Tibial nerve (tissue), 4 donors: Measurements from ENCODE around the gene AKR1E2. TPM values are rescaled to one million over a fixed set of nuclear protein-coding genes. Genes with fewer than 3 reads are reported as not detected.

Source experiments
- DNase-seq, 2 donors: peaks; one replicate each; pipeline ENCODE4 v3.0.0-alpha.2; 2019; ENCODE audit warnings: low spot score in 2 of 2
- H3K27ac ChIP-seq, 4 donors: fragments of 200-600 bp; sonication (generic) in 3 of 4; one replicate each; pipeline ENCODE4 v1.5.1; 2017 to 2019; ENCODE audit warnings: mild to moderate bottlenecking in 1 of 4
- H3K27me3 ChIP-seq, 2 donors: fragments of 200-600 bp; sonication (generic) in 1 of 2; one replicate each; pipeline versions ENCODE4 v1.5.1 to v1.6.0; 2017 to 2019
- H3K36me3 ChIP-seq, 3 donors: fragments of 200-600 bp; sonication (generic); one replicate each; pipeline ENCODE4 v1.5.1; 2018 to 2019
- H3K4me1 ChIP-seq, 4 donors: fragments of 200-600 bp; sonication (generic) in 3 of 4; one replicate each; pipeline ENCODE4 v1.5.1; 2017 to 2019
- H3K4me3 ChIP-seq, 4 donors: fragments of 200-600 bp; sonication (generic) in 3 of 4; one replicate each; pipeline ENCODE4 v1.5.1; 2017 to 2019; ENCODE audit warnings: mild to moderate bottlenecking in 1 of 4, moderate library complexity in 1 of 4
- H3K9me3 ChIP-seq, 4 donors: fragments of 200-600 bp; sonication (generic) in 3 of 4; one replicate each; pipeline ENCODE4 v1.5.1; 2017 to 2019
- CTCF ChIP-seq, 5 experiments: fragments of 200-600 bp in 3 of 5; fragments of 450-650 bp in 2 of 5; sonication (generic) in 3 of 5; IDR thresholded peaks; one replicate each; pipeline ENCODE4 v1.5.1; 2016 to 2019; ENCODE audit warnings: antibody characterized with exemption in 5 of 5, mild to moderate bottlenecking in 3 of 5, moderate library complexity in 2 of 5
- EP300 ChIP-seq, 2 donors: sonication (generic); formaldehyde crosslinking; IDR thresholded peaks; one replicate each; pipeline ENCODE4 v1.6.1; 2017; ENCODE audit warnings: antibody characterized with exemption in 2 of 2, mild to moderate bottlenecking in 1 of 2
- POLR2A ChIP-seq, 2 donors: fragments of 450-650 bp; IDR thresholded peaks; one replicate each; pipeline ENCODE4 v1.6.1; 2017; ENCODE audit warnings: antibody characterized with exemption in 2 of 2, mild to moderate bottlenecking in 2 of 2, moderate library complexity in 2 of 2
- WGBS, 2 donors: methylation state at CpG; one replicate each; pipeline ENCODE4 v1.1.5; 2018; 5-methylcytosine and 5-hydroxymethylcytosine counted together
- total RNA-seq, 4 donors: library from RNA; depleted of rRNA; stranded (reverse); fragments of >200 nt; gene quantifications; one replicate each; pipeline ENCODE4 v1.1.0, GENCODE V29; 2016

Gene AKR1E2
- total RNA-seq, 4 donors from 2014 or later: 12.7 to 24.3 (median 21.3) TPM

DNA sequence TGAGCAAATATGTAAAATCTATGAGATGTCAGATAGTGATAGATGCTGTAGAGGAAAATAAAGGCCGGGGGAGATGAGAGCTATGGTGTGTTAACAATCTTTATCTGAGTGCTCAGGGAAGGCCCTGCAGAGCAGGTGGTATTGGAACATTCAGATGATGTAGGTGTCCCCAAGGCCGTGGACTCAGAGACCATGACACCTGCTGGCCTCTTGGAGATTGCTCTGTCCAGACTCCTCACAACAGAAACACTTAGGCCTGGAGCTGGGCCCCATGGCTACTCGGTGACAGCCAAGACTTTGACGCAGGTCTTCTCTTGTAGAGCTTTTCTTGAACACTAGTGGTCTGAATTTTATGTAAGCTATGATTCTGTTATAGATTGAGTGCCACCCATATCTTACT, 13.3 kb downstream of the AKR1E2 start:
- no peaks in the 10 kb centered on the region for H3K4me1 ChIP-seq
- H3K27ac ChIP-seq: no peak overlapping the region
- peak in 1 of 2 donors; percentile 4 for DNase-seq
- WGBS, 2 donors: 85 to 88% methylated on average over 4 of the region's 4 CpGs
- H3K36me3 ChIP-seq: peaks cover 0 to 68% (median 0%) of the 10 kb centered on the region in 3 donors
- no peak overlapping the region for H3K4me3 ChIP-seq
- H3K9me3 ChIP-seq: no peaks in the 10 kb centered on the region
- no peaks in the 10 kb centered on the region for H3K27me3 ChIP-seq
- TF ChIP-seq CTCF (IDR thresholded peaks at IDR 0.05) (no peak), EP300 (IDR thresholded peaks at IDR 0.05) (no peak), POLR2A (IDR thresholded peaks at IDR 0.05) (no peak)

DNA sequence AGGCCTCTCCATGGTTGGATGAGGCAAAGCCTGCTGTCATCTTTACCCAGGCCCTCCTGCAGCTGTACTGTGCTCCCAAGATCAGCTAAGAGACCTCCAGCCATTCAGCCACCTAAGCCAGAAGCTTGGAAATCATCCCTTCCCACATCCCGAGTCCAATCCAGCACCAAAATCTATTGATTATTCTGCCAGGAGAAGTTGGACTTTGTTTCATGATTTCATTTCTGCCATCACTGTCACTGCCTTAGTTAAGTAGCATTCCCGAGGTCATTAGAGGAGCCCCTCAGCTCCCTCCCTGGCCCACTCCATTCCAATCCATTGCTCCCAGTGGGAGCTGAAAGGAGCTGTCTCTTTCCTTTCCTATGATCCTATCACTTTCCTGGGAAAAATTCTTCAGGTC, 14.1 kb downstream of the AKR1E2 start:
- no peaks in the 10 kb centered on the region for H3K9me3 ChIP-seq
- 73 to 76% methylated on average over 2 of the region's 2 CpGs for WGBS, 2 donors
- H3K36me3 ChIP-seq: peaks cover 0 to 60% (median 0%) of the 10 kb centered on the region in 3 donors
- no peak overlapping the region for H3K4me3 ChIP-seq
- DNase-seq: peak in 1 of 2 donors; percentile 3
- H3K4me1 ChIP-seq: no peaks in the 10 kb centered on the region
- TF ChIP-seq CTCF (IDR thresholded peaks at IDR 0.05) (no peak), POLR2A (IDR thresholded peaks at IDR 0.05) (no peak), EP300 (IDR thresholded peaks at IDR 0.05) (no peak)
- H3K27me3 ChIP-seq: no peaks in the 10 kb centered on the region
- H3K27ac ChIP-seq: no peak overlapping the region

GRCh38 chr10:4843525-4844180, 17.6 kb downstream of the AKR1E2 start:
- H3K4me3 ChIP-seq: no peak overlapping the region
- H3K27ac ChIP-seq: no peak overlapping the region
- DNase-seq: peak in 1 of 2 donors; percentile 2
- 95 to 97% methylated on average over 16 of the region's 16 CpGs for WGBS, 2 donors
- no peak for TF ChIP-seq CTCF (IDR thresholded peaks at IDR 0.05)
- no peak for TF ChIP-seq EP300 (IDR thresholded peaks at IDR 0.05)
- TF ChIP-seq POLR2A (IDR thresholded peaks at IDR 0.05): no peak
- peaks cover 0 to 10% (median 0%) of the 10 kb centered on the region in 4 donors for H3K4me1 ChIP-seq
- no peaks in the 10 kb centered on the region for H3K9me3 ChIP-seq
- H3K36me3 ChIP-seq: peaks cover 0 to 34% (median 0%) of the 10 kb centered on the region in 3 donors
- no peaks in the 10 kb centered on the region for H3K27me3 ChIP-seq

- no peaks in the 10 kb centered on the region for H3K27me3 ChIP-seq
- DNase-seq: peak in 1 of 2 donors; percentile 1
- peaks cover 0 to 22% (median 0%) of the 10 kb centered on the region in 4 donors for H3K4me1 ChIP-seq
- no peak for TF ChIP-seq CTCF (IDR thresholded peaks at IDR 0.05)
- no peak for TF ChIP-seq POLR2A (IDR thresholded peaks at IDR 0.05)
- no peak for TF ChIP-seq EP300 (IDR thresholded peaks at IDR 0.05)
- no peaks in the 10 kb centered on the region for H3K9me3 ChIP-seq
- peaks cover 0 to 32% (median 0%) of the 10 kb centered on the region in 3 donors for H3K36me3 ChIP-seq
- H3K27ac ChIP-seq: no peak overlapping the region
- H3K4me3 ChIP-seq: no peak overlapping the region
- whole genome bisulfite sequencing, 2 donors: 99% methylated on average over 15 to 25 of the region's 25 CpGs
Observed at GRCh38 chr10:4844864-4845263, 18.9 kb downstream of the AKR1E2 start.

DNA sequence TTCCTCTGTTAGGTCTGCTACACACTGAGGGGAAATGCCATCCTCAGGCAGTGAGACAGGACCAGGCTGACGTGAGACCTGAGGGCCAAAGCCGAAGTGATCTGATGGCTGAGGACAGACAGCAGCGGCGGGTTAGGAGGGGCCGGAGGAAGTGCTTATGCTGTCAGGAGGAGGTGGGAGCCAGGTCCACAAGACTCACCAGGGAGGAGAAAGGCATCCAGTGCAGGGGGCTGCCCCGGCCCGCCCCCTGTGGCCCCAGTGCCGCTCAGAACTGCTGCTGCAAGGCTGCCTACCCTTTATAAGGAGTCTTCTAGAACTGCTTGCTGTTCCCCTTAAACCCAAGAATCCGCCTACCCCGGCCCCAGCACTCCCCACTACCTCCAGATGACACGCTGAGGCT, 19.8 kb downstream of the AKR1E2 start:
- Histone ChIP-seq H3K4me3 (no peak overlapping the region), H3K9me3 (no peaks in the 10 kb centered on the region), H3K27ac (no peak overlapping the region), H3K4me1 (peaks cover 0 to 30% (median 0%) of the 10 kb centered on the region in 4 donors), H3K36me3 (peaks cover 0 to 30% (median 0%) of the 10 kb centered on the region in 3 donors), H3K27me3 (no peaks in the 10 kb centered on the region)
- peak in 1 of 2 donors; percentile 2 for DNase-seq
- 92 to 98% methylated on average over 11 of the region's 11 CpGs for WGBS, 2 donors
- no peak for TF ChIP-seq EP300 (IDR thresholded peaks at IDR 0.05)
- no peak for TF ChIP-seq CTCF (IDR thresholded peaks at IDR 0.05)
- TF ChIP-seq POLR2A (IDR thresholded peaks at IDR 0.05): no peak
